ENCODE results near the gene STXBP6.
"Not testable (repeated sequence)": the region's sequence is repeated elsewhere in the genome, so short reads cannot be mapped to it uniquely, and the experiment has no call there.

The STXBP6 gene

DNA sequence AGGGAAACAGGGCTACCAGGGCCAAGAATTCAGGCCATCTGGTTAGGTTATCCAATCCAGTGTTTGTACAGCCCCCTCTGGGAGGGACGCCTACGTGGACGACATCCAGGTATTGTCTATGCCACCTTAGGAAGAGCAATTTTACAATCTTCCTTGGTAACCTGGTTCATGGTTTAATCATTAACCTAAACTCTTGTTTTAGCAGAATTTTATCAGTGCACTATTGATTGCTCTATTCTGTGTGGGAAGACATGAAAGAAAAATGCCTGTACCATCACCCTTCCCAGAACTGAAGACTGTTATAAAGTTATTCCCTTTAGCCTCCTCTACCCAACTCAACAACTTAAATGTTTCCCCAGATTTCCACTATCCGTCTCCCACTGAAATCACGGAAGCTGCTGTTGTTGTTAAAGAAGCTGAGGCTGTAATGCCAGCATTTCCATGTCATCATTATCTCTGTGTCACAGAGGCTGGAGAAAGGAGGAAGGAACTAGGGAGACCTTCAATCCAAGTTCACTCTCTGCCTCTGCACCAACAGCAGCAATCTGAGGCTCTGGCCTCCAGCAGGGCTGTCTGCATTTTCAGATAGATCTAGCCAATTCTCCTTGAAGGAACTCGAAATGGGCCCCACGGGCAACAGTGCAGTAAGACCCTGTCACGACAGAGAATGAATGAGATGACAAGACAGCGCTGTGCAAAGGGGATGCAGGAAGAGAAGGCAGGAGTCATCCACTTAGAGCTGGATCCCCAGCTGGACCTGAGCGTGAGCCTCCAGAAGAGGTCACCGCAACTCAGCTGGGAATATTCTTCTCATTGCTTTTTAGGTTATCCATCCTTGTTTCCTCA is 232.5 kb downstream of the STXBP6 start:
- DNase-seq, result peak; percentile 10

DNA sequence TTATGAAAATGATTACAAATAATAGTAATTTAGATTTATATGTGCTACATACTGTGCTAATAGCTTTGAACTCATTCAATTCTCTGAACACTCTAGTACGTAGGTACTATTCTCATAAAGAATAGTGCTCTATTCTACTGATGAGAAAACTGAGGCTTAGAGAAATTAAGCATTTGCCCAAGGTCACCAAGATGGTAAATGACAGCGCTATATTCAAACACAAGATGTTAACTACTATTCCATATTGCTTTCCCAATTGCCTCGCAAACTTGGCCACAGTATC is 233.1 kb downstream of the STXBP6 start:
- DNase-seq, result no peak

DNA sequence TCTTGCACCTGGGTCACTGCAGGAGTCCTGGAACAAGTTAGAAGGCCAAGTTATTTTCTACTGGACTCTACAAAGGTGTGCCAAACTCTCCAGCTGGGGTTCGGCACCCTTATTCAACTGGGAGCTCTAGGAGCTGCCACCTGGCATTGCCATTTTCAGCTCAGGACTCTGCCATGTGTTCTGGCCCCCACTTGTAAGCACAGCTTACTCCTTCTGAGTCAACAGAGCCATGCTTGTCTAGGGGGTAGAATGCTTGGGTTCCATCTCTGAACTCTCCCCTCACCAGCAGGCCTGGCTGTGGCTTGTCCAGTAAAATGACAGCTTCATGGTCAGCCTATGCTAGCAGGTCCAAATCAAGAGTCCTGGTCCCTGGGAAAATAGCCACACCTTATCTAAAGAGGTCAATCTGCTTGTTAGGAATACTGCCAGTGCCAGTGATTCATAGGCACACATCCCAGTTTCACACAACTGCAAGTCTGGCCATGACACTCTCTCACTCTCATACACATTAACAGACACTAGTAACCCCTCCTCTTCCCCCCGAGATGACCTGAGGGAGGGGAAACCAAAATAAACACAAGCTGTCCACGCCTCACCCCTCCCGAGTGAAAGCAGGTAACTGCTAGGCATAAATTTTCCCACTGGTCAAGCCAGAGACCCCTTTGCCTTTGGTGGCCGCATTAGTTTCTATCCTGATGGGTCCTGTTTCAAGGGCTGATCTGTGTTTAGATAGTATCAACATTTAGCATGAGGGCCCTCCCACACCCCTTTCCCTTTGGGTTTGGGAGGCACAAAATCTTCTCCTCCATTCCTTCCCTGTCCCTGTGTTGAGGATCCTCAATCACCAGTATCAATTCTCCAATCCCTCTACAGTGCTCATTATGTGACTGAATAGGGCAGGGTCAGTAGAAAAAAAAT is 233.7 kb downstream of the STXBP6 start:
- no peak for DNase-seq

DNA sequence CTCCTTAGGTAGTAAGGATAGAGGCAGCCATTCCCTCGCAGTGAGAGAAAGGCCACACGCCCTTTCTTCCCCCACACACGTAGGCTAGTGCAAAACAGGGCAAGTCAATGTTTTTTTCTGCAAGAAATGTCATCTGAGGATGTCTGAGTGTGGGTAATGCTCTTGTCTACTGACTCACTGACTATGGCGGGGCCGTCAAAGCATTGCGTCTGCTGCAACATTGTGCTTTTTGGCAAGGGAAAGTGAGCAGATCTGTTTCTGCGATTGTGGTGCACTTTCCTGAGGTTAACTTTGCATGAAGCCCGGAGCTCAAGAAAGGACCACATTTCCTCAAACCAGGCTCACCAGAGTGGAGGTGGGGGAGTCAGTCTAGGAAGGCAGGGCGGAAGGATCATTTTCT is 234.4 kb downstream of the STXBP6 start:
- no peak for DNase-seq

DNA sequence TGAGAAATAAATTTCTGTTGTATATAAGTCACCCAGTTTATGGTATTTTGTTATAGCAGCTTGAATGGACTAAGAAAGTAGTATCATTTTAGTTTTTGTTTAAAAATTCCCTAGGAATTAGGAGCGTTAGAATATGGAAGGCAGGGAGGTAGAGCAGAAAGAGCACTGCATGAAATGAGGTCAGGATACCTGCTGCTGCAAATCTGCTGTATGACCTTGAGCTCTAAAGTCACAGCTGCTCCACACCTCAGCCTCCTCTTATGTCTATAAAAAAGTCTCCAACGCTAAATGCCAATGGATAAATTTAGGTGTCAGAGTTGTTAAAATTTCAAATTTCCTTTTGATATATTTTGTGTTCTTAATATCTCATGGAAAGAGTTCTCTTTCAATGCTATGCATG is 235.0 kb downstream of the STXBP6 start:
- DNase-seq, result no peak

DNA sequence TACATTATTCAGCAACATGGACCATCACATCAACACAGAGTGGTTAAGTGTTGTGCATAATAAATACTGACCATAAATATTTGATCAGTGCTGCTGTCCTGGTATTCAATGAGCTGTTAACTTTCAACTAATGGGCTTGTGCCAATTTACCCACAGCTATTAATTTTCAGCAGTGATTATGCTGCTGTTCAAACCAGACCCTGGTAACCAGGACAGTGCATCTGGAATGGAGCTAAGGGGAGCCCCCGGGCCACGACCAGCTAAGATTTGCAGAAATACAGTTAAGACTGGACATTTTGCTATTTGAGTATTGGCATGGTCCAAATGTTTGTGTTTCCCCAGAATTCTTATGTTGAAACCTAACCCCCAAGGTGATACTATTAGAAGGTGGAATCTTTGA is 235.6 kb downstream of the STXBP6 start:
- DNase-seq, result no peak

DNA sequence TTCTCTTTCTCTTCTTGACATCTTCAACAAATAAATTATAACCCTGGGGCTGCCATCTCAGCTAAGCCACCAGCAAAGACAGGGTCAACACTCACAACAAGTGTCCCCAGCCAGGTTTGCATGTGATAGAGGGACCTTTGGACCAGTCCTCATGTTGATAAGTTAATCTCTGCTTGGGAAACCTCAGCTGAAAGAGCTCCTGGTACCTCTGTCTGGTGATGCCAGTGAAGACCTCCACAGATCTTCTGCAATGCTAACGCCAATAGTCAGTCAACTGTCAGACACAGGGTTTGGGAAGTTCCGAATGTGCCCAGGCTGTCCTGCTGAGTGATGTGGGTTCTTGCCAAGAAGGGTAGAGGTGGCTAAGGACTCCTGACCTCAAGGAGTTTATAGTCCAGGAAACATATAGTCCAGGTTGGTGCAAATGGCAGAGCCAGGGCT is 236.1 kb downstream of the STXBP6 start:
- no peak for DNase-seq

DNA sequence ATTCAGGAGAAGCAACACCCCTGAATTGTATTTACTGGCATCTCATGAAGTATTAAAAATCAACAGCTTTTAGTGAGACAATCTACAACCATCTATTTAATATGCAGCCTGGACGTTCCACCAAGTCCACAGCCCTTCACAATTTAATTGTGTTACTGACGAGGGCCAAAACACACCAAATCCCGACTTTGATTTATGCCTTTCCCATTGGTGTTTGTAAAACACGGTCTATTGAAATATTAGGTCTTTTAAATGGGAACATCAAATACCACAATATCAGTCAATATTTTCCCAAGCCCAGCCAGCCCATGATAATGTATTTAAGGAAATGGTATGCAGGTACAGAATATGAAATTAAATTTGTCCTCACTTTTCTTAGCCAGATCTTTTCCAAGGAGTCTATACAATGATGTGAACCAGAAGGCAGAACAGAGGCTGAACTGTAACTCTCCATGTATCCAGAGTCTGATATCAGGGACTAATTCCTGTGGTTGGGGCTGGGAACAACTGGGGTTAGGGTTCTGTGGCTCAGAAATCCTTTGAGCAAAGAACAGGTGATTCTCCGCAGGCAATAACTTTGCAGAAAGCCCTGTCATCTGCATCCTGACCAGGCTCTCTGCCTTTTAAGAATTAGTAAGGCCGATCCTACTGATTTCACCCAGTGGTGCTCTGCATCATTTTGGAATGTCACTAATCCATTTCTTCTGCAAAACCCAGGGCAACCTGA is 236.7 kb downstream of the STXBP6 start:
- no peak for DNase-seq

DNA sequence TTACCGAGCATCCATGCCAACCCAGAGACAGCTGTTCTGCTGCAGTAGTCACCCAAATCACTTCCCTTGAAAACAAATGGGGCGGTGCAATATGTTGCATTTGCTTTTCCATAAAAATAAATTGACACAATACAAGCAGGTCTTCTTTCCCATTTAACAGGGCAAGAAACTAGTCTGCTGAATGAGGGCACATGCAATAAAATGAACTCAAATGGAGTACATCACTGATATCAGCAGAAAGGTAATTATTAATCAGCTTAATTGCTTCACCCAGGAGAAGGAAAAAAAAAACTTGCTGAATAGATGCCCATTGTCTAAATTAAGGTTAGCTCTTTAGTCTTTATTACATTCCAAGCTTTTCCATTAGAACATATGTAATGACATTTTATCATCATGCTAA is 240.8 kb downstream of the STXBP6 start:
- DNase-seq, result no peak

DNA sequence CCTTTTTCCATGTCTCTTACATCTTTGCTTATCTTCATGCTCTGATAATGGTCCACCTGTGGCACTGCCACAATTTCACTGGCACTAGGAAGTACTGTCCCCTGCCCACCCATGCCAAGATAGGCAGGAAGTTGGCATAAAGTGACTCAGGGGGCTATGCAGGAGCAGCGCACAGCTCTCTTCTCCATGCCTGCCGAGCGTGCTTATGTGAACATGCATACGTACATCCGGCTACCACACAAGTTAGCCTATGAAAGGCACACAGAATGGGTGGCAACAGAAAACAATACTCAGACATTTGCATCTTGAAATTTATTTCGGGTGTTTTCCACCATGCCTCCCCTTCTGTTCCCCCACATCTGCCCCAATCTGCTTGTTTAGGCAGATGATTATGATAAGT is 241.5 kb downstream of the STXBP6 start:
- no peak for DNase-seq

DNA sequence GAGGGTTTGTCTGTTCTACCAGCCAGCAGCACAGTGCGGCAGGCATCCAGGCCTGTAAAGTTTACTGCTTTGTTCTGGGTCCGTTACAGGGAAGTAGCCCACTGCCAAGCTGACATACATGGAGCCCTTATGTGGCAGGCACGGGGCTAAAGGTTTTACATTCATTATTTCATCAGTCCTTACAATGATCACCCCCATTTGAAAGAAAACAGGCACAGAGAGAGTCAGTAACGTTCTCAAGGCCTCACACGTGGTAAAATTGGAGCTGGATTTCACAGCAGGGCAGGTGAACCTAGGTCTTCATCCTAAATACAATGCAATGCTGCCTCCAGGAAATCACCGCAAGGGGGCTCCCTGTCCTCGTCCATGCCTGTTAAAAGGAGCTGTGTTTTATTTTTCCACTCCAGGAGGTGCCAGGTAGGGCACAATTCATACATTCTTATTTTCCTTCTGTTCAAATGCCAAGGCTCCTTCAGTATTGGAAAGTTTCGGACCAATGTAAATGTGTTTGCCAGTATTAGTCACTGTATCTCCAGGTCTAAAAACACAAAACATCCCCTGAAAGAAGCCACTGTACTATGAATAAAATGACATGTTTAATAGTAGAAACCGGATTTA is 243.8 kb downstream of the STXBP6 start:
- peak; percentile 34 for DNase-seq

DNA sequence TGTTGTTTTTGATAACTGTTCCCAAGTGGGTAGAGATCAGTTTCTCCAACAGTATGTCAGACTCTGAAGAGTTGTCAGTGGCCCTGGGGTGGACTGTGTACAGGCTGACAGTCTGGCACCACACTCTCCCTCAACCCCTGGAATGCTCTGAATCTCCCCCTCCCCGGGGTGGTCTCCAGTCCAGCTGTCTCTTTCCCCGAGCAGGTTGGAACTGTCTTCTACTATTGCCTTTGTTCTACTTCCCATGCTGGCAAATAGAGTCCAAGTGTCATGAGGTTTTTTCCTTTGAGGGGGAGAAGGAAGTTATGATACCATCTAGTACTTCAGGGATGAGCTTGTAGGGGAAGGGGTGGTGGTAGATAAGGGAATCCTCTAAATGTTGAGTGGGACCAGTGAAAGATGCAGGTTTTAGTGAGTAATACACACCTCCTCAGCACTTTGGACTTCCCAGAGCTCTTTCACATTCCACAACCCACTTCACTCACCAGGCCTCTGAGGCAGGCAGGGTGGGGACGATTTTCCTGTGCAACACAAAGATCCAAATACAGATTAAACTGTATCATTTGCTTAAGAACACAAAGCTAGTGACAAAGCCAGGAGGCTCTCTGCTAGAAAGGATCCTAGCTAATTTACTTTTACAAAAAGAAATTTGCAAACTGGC is 245.3 kb downstream of the STXBP6 start:
- no peak for DNase-seq

DNA sequence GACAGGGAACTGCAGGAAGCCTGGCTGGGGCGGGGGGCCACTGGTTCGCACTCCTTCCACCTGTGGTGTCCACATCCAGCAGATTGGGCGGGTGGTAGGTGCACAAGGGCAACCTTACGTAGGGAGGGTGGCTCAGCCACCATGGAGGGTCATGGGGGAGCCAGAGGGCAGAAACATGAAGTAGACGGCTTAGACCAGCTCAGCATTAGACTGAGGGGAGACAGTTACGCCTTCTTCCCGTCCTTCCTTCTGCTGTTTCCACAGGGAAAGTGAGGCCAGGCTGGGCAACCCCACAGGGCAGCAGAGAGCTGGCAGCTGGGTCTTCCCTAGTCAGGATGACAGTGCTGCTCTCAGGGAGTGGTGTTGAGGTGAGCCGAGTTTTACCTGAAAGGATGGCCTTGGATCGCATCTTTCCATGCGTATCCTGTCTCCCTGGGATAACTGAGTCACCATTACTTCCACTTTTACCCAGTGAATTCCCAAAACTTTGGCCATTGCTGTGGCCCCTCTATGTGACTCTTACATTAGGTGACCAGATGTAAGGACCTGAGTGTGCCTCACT is 245.9 kb downstream of the STXBP6 start:
- no peak for DNase-seq

DNA sequence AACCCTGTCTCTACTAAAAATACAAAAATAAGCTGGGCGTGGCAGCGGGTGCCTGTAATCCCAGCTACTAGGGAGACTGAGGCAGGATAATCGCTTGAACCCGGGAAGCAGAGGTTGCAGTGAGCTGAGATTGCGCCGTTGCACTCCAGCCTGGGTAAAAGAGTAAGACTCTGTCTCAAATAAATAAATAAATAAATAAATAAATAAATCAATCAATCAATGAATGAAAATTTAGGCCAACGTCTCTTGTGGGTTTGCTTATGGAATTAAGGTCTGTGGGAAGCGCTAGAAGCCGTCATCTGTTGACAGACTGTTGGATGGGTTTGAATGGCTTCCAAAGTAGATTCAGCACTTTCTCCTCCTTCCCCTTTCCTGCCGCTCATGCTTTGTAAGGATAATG is 246.5 kb downstream of the STXBP6 start:
- not testable (repeated sequence) for DNase-seq

DNA sequence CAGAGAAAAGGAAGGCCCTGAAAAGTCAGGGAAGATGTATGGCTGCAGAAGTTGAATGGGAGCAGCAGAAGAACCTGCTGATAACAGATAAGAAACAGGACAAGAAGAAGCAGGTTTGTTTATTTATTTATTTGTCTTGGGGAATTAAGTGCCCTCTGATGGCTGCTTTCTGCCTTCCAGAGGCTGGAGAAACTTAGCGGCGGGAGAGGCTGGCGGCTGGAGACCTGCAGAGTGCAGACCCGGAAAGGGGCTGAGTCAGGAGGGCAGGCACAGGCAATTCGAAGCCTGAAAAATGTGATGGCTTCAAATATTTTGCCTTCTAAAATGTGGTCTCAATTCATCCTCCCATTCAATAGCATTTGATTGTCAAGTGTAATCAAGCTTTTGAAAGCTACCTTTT is 247.7 kb downstream of the STXBP6 start:
- DNase-seq, result no peak

DNA sequence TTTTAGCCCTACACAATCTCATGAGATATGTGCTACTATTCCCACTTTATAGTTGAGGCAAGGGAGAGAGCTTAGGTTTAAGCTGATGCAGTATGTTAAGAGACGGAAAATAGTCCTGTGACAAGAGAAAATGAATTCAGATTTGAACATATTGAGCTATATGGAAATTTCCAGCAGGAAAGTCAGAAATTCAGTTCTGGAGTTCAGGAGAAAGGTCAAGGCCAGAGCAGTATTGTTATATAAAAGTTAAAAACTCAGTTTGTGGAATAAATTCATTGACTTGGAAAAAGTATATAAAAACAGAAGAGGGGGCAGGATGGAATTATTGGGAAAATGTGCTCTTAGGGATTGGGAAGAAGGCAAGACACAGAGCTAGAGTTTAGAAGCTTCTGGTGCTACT is 248.9 kb downstream of the STXBP6 start:
- DNase-seq, result no peak

DNA sequence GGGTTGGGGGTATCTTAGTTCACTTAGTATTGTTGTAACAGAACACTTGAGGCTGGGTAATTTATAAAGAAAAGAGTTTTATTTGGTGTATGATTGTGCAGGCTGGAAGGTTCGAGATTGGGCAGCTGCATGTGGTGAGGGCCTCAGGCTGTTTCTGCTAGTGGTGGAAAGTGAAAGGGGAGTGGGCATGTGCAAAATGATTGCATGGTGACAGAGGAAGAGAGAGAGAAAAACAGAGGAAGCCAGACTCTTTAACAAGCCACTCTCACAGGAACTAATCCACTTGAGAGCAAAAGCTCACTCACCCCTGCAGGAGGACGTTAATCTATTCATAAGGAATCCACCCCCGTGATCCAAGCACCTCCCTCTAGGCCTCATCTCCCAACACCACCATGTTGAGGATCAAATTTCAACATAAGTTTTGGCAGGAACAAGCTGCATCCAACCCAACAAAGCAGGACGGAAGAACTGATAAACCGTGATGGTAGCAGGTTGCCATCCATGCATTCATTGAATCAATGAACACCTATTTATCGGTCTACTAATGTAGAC is 251.0 kb downstream of the STXBP6 start:
- no peak for DNase-seq

DNA sequence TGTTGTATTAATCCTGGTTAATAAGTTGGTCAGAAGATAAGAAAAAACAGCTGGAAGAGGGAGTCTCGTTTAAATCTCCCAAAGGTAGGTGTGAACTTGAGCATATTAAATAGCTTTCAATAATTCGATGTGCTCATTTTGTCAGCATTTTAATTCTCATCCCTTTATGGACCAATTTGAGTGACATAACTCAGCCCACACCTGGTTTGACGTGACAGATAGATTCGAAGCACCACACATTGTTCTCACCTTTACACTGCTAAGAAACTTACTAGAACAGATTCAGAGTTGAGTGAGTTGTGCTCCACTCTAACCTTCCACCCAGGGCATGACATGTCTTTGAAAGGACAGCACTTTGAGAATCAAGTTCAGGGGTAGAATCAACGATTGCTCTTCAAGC is 254.5 kb downstream of the STXBP6 start:
- DNase-seq, result no peak

DNA sequence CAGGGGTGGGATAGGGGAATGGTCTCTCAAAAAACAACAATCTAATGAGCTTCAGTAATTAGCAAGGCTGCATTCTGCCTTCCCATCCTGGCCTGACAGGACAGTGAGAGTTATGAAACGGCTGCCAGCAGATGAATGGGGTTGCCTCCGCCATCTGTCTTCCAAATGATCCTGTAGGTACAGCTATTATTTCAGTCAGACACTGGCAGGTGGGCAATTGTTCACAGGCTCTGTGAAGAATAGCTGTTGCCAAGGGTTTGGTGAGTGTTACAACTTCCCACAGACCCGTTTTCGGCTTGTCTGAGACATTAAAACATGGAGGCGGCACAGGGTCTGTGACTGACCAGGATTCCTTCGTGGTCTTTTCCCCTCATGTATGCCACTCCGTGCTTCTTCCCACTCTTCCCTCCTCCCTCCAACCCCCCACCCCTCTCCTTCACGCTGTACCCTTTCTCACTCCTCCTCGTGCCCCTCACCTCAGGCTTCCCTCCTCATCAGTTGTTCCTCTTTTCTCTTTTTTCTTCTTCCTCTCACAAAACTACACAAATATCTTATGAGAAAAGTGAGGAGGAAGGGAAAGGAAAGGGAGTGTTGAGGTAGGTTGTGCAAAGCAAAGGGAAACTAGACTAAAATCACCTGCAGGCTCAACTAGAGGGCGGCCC is 255.2 kb downstream of the STXBP6 start:
- DNase-seq, result no peak

DNA sequence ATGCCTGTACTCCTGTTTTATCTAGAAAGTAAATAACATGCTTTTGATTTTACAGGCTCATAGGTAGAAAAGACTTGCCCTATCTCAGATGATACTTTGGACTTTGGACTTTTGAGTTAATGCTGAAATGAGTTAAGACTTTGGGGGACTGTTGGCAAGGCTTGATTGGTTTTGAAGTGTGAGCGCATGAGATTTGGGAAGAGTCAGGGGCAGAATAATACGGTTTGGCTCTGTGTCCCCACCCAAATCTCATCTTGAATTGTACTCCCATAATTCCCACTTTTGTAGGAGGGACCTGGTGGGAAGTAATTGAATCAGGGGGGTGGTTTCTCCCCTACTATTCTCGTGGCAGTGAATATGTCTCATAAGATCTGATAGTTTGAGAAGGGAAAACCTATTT is 259.8 kb downstream of the STXBP6 start:
- DNase-seq, result no peak

DNA sequence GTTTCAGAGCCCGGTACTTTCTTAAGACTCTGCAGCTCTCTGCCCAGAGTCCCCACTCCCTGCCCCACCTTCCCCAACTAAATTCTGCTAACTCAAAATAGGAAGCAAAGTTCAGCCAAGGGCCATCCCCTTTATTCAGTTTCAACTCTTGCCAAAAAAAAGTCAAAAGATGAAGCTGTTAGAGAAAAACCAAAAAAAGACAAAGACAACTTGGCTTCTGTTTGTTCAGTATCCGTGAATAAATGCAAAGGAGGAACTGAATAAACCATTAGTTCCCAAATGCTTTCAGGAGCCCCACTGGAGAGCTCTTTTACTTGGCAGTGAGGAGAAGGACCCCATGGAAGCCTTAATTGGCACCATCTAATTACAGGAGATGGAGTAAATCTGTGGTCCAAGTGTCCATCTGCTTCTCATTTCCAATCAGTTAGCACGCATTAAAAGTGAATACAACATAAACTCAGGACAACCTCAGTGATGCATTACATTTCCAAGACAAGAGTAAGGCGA is 260.5 kb downstream of the STXBP6 start:
- DNase-seq, result no peak

All from HCEC 1CT (cell line).